Keratinocyte (primary cell): ENCODE measurements around the gene HOXA7.

Experiments
- CTCF ChIP-seq, 3 experiments: IDR thresholded peaks in 1 of 3; conservative IDR thresholded peaks in 1 of 3; optimal IDR thresholded peaks in 1 of 3; 2 replicates in 2 of 3; 3 replicates in 1 of 3; pipeline versions ENCODE3 to v1.5.1; 2011; ENCODE audit warnings: low read length in 3 of 3, mild to moderate bottlenecking in 3 of 3, moderate library complexity in 2 of 3, control low read depth in 1 of 3, inconsistent platforms in 1 of 3; ENCODE audit not compliant: insufficient read depth in 2 of 3; ENCODE audit errors: extremely low read depth in 1 of 3
- EZH2 ChIP-seq: IDR thresholded peaks from one replicate; pipeline ENCODE4 v1.6.1; 2012; ENCODE audit warnings: inconsistent platforms, mild to moderate bottlenecking, low read length, moderate library complexity

- TF ChIP-seq CTCF (optimal IDR thresholded peaks at IDR 0.05 in 1 of 3, IDR thresholded peaks at IDR 0.05 in 1 of 3, conservative IDR thresholded peaks at IDR 0.05 in 1 of 3; ENCODE audit: extremely low read depth in 1 of 3, insufficient read depth in 2 of 3, low read length in 3 of 3) = no peak
- TF ChIP-seq EZH2 = no peak
Measured at GRCh38 chr7:27148756-27149641, 7.5 kb downstream of the HOXA7 start.
